GM12878 (cell line): ENCODE data around the gene GPAT3. TPM values are rescaled to one million over a fixed set of nuclear protein-coding genes. Genes with fewer than 3 reads are reported as not detected.
"Not testable (repeated sequence)": the region's sequence is repeated elsewhere in the genome, so short reads cannot be mapped to it uniquely, and the experiment has no call there.

Experiments
- ATAC-seq: fragments of 200-7000 bp; cut with Tn5 transposase; 3 replicates; pipeline ENCODE4 v1.9.1; 2020; ENCODE audit warnings: mild to moderate bottlenecking, moderate library complexity
- BruUV-seq: library from RNA; stranded (reverse); fragments of 400-500 nt; replicated peaks from 2 replicates; lab custom pipeline; 2021; lab: Mats Ljungman, UMichigan
- CTCF ChIA-PET: fragments of 300-600 bp; sonication (Branson Sonifier 250); formaldehyde crosslinking; extraction: SDS; loops from one replicate; lab custom pipeline; 2021; ENCODE audit warnings: inconsistent platforms; lab: Yijun Ruan, JAX
- POLR2A ChIA-PET: fragments of 350-600 bp; formaldehyde crosslinking; extraction: SDS; loops from one replicate; lab custom pipeline; 2021; ENCODE audit warnings: inconsistent platforms; lab: Charles Lee
- RAD21 ChIA-PET: fragments of 300-600 bp; sonication (Branson Sonifier 250); formaldehyde crosslinking; loops from one replicate; lab custom pipeline; 2023; ENCODE audit warnings: antibody characterized with exemption; ENCODE audit not compliant: unreplicated experiment; lab: Charles Lee
- SMC1A ChIA-PET: fragments of 300-600 bp; sonication (Branson Sonifier 250); formaldehyde crosslinking; loops from one replicate; lab custom pipeline; 2023; ENCODE audit not compliant: unreplicated experiment, uncharacterized antibody; lab: Charles Lee
- DNase-seq: peaks from one replicate; pipeline ENCODE4 v3.0.0-alpha.2; 2011; ENCODE audit warnings: low read depth, low spot score
- FAIRE-seq: peaks from 3 replicates; lab custom pipeline; 2011; peaks lifted over from hg19 to GRCh38; lab: Jason Lieb, UNC
- H2AFZ ChIP-seq: 2 replicates; pipeline ENCODE4 v1.6.0; 2011; ENCODE audit warnings: low read depth, low read length, control low read depth; ENCODE audit not compliant: control insufficient read depth
- H3K27ac ChIP-seq: 2 replicates; pipeline ENCODE4 v1.5.1; 2011; ENCODE audit warnings: control low read depth; ENCODE audit not compliant: control insufficient read depth, insufficient read depth
- H3K27me3 ChIP-seq, 2 experiments: replicated peaks in 1 of 2; 2 replicates each; pipeline versions ENCODE4 v1.6.0 to v1.6.1; 2011; ENCODE audit warnings: low read length in 1 of 2; ENCODE audit not compliant: control insufficient read depth in 2 of 2, insufficient read depth in 2 of 2
- H3K36me3 ChIP-seq, 2 experiments: 2 replicates each; pipeline ENCODE4 v1.5.1; 2011; ENCODE audit warnings: low read length in 1 of 2; ENCODE audit not compliant: control insufficient read depth in 2 of 2, insufficient read depth in 2 of 2
- H3K4me1 ChIP-seq: 2 replicates; pipeline ENCODE4 v1.6.1; 2011; ENCODE audit warnings: mild to moderate bottlenecking, low read length, moderate library complexity, mixed read lengths; ENCODE audit not compliant: control insufficient read depth, insufficient read depth
- H3K4me2 ChIP-seq: 2 replicates; pipeline ENCODE4 v1.6.0; 2011; ENCODE audit warnings: control low read depth; ENCODE audit not compliant: control insufficient read depth, insufficient read depth
- H3K4me3 ChIP-seq: fragments of 200-600 bp; sonication (generic); 2 replicates; pipeline ENCODE4 v1.5.1; 2016
- H3K79me2 ChIP-seq: 2 replicates; pipeline ENCODE4 v1.6.0; 2011; ENCODE audit warnings: low read length; ENCODE audit not compliant: control insufficient read depth, insufficient read depth
- H3K9ac ChIP-seq: 2 replicates; pipeline ENCODE4 v1.8.0; 2011; ENCODE audit warnings: low read length, control low read depth, mixed read lengths; ENCODE audit not compliant: control insufficient read depth, insufficient read depth
- H3K9me3 ChIP-seq: replicated peaks from 3 replicates; pipeline ENCODE4 v1.5.1; 2011; ENCODE audit warnings: mild to moderate bottlenecking, low read length; ENCODE audit not compliant: control insufficient read depth, insufficient read depth
- H4K20me1 ChIP-seq: 2 replicates; pipeline ENCODE4 v1.6.0; 2011; ENCODE audit not compliant: control insufficient read depth, insufficient read depth
- ASH2L ChIP-seq: fragments of 300-600, 200-600 bp; sonication (generic); IDR thresholded peaks from 2 replicates; pipeline ENCODE4 v1.6.1; 2017; ENCODE audit warnings: low read depth, mild to moderate bottlenecking, borderline replicate concordance
- ATF3 ChIP-seq: IDR thresholded peaks from 2 replicates; pipeline ENCODE4 v1.6.1; 2011; ENCODE audit warnings: low read depth, mild to moderate bottlenecking, low read length, moderate library complexity, borderline replicate concordance; ENCODE audit errors: extremely low read depth
- BACH1 ChIP-seq: fragments of 450-650 bp; IDR thresholded peaks from 2 replicates; pipeline ENCODE4 v1.6.1; 2017; ENCODE audit warnings: mild to moderate bottlenecking, borderline replicate concordance
- MEF2B ChIP-seq: fragments of 450-650 bp; IDR thresholded peaks from 2 replicates; pipeline ENCODE4 v1.6.1; 2018; ENCODE audit warnings: mild to moderate bottlenecking, moderate library complexity; ENCODE audit not compliant: partially characterized antibody, poor library complexity, severe bottlenecking
- PAX5 ChIP-seq: IDR thresholded peaks from 2 replicates; pipeline ENCODE4 v1.6.1; 2011; ENCODE audit warnings: low read depth, low read length, borderline replicate concordance
- STAT1 ChIP-seq: fragments of 450-650 bp; conservative IDR thresholded peaks from 2 replicates; pipeline ENCODE4 v1.6.1; 2014; ENCODE audit warnings: antibody characterized with exemption, mild to moderate bottlenecking
- ZNF24 ChIP-seq: fragments of 450-650 bp; IDR thresholded peaks from 2 replicates; pipeline ENCODE4 v1.6.1; 2017; ENCODE audit warnings: antibody characterized with exemption, mild to moderate bottlenecking
- WGBS: methylation state at CpG from one replicate; pipeline ENCODE4 v1.1.6; 2016; ENCODE audit warnings: low lambda C conversion rate; ENCODE audit not compliant: insufficient replicate concordance, insufficient coverage; ENCODE audit errors: missing lambda C conversion rate; 5-methylcytosine and 5-hydroxymethylcytosine counted together
- in situ Hi-C: fragments of 300-500 bp; cut with MboI; formaldehyde crosslinking; loops from 9 replicates; pipeline ENCODE4 v1.14.3; 2018; ENCODE audit warnings: mixed read lengths
- intact Hi-C: fragments of 100-400 bp; cut with micrococcal nuclease; formaldehyde crosslinking; loops from one replicate; pipeline ENCODE4 v1.14.2; 2022; ENCODE audit not compliant: unreplicated experiment
- polyA plus RNA-seq, 11 experiments: library from polyadenylated mRNA; depleted of rRNA in 4 of 11; unstranded in 6 of 11; stranded (reverse) in 5 of 11; fragments of >200 nt; fragmentation: Nextera tagmentation in 4 of 11; fragmentation: Illumina TruSeq in 1 of 11; extraction: Ambion mirVana in 4 of 11; extraction: Trizol in 1 of 11; gene quantifications; 1 replicate in 1 of 11; 2 replicates in 10 of 11; pipeline versions ENCODE4 v1.2.1 to v1.2.3, GENCODE V29; 2011 to 2016; ENCODE audit warnings: inconsistent platforms in 2 of 11, missing spikeins in 2 of 11, low read depth in 1 of 11
- total RNA-seq, 4 experiments: library from RNA; depleted of rRNA in 3 of 4; stranded (reverse); fragments of >200 nt in 3 of 4; fragmentation: Illumina TruSeq in 1 of 4; extraction: Trizol in 1 of 4; gene quantifications; 2 replicates each; pipeline versions ENCODE4 v1.2.1 to v1.2.3, GENCODE V29; 2013 to 2021

Gene GPAT3
- total and polyA plus RNA-seq, 10 of the 15 experiments (the other 5 are each of a cell fraction or from before 2014, with no cell fraction given), result 0.26 to 1.1 (median 0.52) TPM

- H3K4me1 ChIP-seq, result not testable (repeated sequence)
- intact Hi-C loops, result loop anchor here (10.0 kb wide), 1 partner anchor 753 kb away; no protein-coding TSS in a partner anchor
- in situ Hi-C loops, result loop anchor here (10.0 kb wide), 1 partner anchor 1013 kb away; no protein-coding TSS in a partner anchor
Measured at GRCh38 chr4:83501671-83502070, 34.2 kb upstream of the GPAT3 start.

GRCh38 chr4:83503974-83504373 is 31.9 kb upstream of the GPAT3 start:
- H3K27me3 ChIP-seq, result no peaks in the 10 kb centered on the region
- FAIRE-seq, result no peak
- SMC1A ChIA-PET, result no interaction called here
- H4K20me1 ChIP-seq, result no peaks in the 10 kb centered on the region
- H3K9me3 ChIP-seq, result no peaks in the 10 kb centered on the region
- no peak for ATAC-seq
- peak overlapping the region; percentile 54; the same call in 1 of the 2 replicates for H2AFZ ChIP-seq
- H3K4me1 ChIP-seq, result no peaks in the 10 kb centered on the region
- CTCF ChIA-PET, result interaction anchor here (0.8 kb wide), 1 partner anchor 135 kb away, joined by 5 read pairs; no protein-coding TSS in a partner anchor
- POLR2A ChIA-PET, result no interaction called here
- TF ChIP-seq ATF3, result no peak
- no peak for TF ChIP-seq BACH1
- TF ChIP-seq PAX5, result no peak
- TF ChIP-seq STAT1, result no peak
- no peak for TF ChIP-seq MEF2B
- no peak for TF ChIP-seq ZNF24
- no peak for TF ChIP-seq ASH2L
- H3K79me2 ChIP-seq, result no peaks in the 10 kb centered on the region
- RAD21 ChIA-PET, result interaction anchor here (0.7 kb wide), 2 partner anchors 38 to 268 kb away, joined by 3 to 4 read pairs; no protein-coding TSS in a partner anchor
- H3K4me2 ChIP-seq, result no peak overlapping the region
- DNase-seq, result no peak
- no TSS peak for BruUV-seq
- H3K27ac ChIP-seq, result no peak overlapping the region
- in situ Hi-C loops (loop anchor here (10.0 kb wide), 1 partner anchor 1011 kb away; no protein-coding TSS in a partner anchor), intact Hi-C loops (loop anchor here (10.0 kb wide), 1 partner anchor 751 kb away; no protein-coding TSS in a partner anchor)
- no peaks in the 10 kb centered on the region for H3K36me3 ChIP-seq
- H3K4me3 ChIP-seq, result no peak overlapping the region
- no peak overlapping the region for H3K9ac ChIP-seq

More at GRCh38 chr4:83501671-83502070, 34.2 kb upstream of the GPAT3 start:
- H3K9me3 ChIP-seq, H4K20me1 ChIP-seq, H3K4me2 ChIP-seq, H3K27ac ChIP-seq, H3K9ac ChIP-seq, H3K4me3 ChIP-seq, H3K27me3 ChIP-seq, SMC1A ChIA-PET, POLR2A ChIA-PET, DNase-seq, CTCF ChIA-PET, H3K79me2 ChIP-seq, FAIRE-seq, H2AFZ ChIP-seq, H3K36me3 ChIP-seq, BruUV-seq, ATAC-seq, RAD21 ChIA-PET: not testable (repeated sequence)
- WGBS, result 62% methylated on average over 3 of the region's 3 CpGs
